Subcutaneous adipose tissue (tissue), 4 donors: ENCODE measurements around the gene FGD4. TPM values are rescaled to one million over a fixed set of nuclear protein-coding genes. Genes with fewer than 3 reads are reported as not detected.

Experiments used
- total RNA-seq, 4 donors: library from RNA; depleted of rRNA; stranded (reverse); fragments of >200 nt; gene quantifications; one replicate each; pipeline ENCODE4 v1.1.0, GENCODE V29; 2016
- TF ChIP-seq, protein P1 (sequence below): fragments of 450-650 bp; IDR thresholded peaks from one replicate; pipeline ENCODE4 v1.5.1; 2016; ENCODE audit warnings: low read depth, mild to moderate bottlenecking, control low read depth, antibody characterized with exemption, moderate library complexity

The FGD4 gene
- total RNA-seq, 4 donors from 2014 or later = 65.1 to 96.9 (median 85.8) TPM

DNA sequence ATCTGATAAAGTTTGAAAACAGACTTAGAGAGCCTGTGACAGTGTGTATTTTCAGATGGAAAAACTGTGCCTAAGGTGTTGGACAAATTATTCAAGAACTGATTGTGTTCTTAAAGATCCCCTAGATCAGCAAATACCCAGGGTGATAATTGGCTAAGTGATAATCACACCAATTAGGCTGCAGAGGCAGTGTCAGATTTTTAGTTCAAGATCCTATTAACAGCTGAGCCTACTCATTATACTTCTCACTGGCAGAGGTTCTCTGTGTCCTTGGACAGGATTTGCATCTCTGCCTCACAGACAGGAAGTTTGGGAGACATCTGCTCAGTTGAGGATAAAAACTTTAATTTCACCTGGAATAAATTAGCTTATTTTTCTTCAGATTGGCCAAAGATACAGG lies 4.3 kb upstream of the FGD4 start:
- TF ChIP-seq, protein P1, sequence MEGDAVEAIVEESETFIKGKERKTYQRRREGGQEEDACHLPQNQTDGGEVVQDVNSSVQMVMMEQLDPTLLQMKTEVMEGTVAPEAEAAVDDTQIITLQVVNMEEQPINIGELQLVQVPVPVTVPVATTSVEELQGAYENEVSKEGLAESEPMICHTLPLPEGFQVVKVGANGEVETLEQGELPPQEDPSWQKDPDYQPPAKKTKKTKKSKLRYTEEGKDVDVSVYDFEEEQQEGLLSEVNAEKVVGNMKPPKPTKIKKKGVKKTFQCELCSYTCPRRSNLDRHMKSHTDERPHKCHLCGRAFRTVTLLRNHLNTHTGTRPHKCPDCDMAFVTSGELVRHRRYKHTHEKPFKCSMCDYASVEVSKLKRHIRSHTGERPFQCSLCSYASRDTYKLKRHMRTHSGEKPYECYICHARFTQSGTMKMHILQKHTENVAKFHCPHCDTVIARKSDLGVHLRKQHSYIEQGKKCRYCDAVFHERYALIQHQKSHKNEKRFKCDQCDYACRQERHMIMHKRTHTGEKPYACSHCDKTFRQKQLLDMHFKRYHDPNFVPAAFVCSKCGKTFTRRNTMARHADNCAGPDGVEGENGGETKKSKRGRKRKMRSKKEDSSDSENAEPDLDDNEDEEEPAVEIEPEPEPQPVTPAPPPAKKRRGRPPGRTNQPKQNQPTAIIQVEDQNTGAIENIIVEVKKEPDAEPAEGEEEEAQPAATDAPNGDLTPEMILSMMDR = no peak

DNA sequence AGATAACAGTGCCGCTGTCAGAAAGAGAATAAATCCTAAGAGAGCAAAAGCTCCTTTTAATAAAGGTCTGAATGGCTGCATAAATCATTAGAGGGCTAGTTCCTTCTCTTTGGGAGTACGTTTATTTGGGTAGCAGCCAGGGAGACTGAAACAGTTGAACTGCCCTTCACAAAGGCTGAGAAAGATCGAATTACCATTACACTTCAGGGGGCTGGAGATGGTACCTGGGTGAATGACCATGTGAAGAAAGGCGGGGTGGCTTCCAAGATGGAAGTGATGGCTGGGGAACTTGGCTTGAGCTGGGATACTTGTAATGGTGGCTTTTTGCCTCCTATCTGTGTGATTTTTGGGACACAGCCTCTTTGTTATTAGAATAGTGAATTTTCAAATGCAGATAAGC lies 1.7 kb upstream of the FGD4 start:
- TF ChIP-seq, protein P1 = no peak

DNA sequence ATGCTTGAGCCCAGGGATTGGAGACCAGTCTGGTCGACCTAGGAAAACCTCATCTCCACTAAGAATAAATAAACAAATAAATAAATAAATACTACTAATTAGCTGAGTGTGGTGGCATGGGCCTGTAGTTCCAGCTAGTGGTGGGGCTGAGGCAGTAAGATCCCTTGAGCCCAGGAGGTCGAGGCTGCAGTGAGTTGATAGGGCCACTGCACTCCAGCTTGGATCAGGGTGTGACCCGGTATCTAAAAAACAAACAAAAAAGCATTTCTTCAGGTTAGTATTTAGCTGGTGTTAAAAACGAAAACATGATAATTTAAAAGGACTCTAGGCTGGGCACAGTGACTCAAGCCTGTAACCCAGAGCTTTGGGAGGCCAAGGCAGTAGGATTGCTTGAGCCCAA lies 1.2 kb upstream of the FGD4 start:
- TF ChIP-seq, protein P1 = no peak

DNA sequence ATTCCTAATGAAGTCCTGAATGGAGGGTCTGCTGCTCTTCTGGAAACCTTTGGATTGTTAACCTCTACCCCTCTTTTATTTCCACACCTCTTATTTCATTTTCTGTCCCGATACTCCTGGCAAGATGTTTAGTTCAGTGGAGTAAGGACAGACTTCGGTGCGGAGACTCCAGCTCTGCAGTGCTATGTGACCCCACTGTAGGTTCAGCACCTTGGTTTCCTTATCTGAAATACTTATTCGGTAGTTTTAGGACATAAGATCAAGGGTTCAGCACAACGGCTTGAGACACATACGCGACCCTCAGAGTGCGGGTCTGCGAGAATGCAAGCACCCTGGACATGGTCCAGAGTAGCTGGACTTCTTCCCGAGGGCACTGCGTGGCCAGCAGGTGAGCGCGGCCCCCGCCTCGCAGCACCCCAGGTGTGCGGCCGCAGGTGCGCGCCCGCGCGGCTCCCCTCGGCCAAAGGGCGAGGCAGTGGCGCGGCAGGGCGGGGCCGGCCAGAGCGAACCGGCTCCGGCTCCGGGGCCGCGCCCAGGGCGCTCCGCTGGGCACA lies 465 bp upstream of the FGD4 start:
- TF ChIP-seq, protein P1 = no peak

DNA sequence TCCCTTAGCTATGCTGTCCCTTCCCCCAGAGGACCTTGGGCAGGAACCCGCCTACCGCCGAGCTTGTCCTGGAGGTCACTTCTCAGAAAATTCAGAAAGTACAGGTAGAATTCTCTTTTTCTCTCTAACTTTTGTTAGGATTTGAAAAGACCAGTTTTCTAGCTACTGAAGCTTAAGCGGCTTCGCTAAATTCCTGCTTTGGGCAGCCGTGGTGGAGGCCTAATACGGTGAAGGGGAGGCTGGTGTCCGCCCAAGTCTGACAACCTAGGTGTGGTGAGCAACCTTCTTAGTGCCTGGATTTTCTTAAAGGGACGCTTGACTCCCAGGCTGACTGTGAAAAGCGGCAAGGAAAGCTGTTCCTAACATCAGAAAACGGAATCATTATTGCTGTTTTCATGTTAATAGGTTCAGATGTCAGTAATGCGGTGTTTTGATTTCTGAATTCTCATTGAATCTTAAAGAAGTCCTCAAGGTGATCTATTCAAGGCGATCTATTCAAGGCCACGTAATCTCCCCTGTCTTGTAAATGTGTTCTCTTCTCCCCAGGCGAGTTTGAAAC lies 835 bp downstream of the FGD4 start:
- TF ChIP-seq, protein P1 = no peak

DNA sequence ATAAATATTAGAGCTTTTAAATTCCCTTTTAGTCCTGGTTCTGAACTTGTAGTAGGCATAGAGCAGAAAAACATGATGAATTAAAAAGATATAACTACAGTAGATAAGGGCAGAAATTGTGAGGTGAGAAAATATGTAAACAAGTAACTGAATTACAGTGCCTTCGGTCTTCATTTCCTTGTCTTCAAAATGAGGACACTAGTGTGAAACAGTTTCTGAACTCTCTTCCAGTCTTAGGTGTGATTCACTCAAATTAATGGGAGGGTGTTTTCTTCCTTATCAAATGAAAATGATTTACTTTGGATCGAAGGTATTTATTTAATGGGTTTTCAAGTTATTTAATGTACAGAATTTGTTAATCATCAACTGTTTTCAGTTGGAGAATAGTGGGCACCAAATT lies 1.5 kb downstream of the FGD4 start:
- TF ChIP-seq, protein P1 = no peak

DNA sequence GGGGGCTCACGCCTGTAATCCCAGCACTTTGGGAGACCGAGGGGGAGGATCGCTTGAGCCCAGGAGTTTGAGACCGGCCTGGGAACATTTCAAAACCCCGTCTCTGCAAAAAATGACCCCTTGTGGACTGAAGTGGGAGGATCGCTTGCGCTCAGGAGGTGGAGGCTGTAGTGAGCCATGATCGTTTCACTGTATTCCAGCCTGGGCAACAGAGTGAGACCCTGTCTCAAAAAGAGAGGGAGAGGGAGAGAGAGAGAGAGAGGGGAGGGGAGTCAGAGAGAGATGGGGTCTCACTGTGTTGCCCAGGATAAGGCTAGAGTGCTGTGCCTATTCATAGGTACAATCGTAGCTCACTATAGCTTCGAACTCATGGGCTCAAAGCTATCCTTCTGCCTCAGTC lies 2.8 kb downstream of the FGD4 start:
- TF ChIP-seq, protein P1 = no peak
